Thoracic aorta (tissue), 2 donors: Measurements from ENCODE around the gene GPR108. TPM values are rescaled to one million over a fixed set of nuclear protein-coding genes. Genes with fewer than 3 reads are reported as not detected.

Source experiments
- ATAC-seq: fragments of 150-250 bp; one replicate; pipeline ENCODE4 v1.8.0; 2017; ENCODE audit warnings: low read depth; ENCODE audit not compliant: insufficient number of reproducible peaks, low FRiP score
- DNase-seq: peaks from one replicate; pipeline ENCODE4 v3.0.0-alpha.2; 2020; ENCODE audit warnings: low spot score
- H3K27ac ChIP-seq, 2 donors: fragments of 200-600 bp; sonication (generic); 1 replicate in 1 of 2; 2 replicates in 1 of 2; pipeline ENCODE4 v1.5.1; 2016; ENCODE audit warnings: mild to moderate bottlenecking in 2 of 2, moderate library complexity in 2 of 2
- H3K27me3 ChIP-seq: fragments of 200-600 bp; sonication (generic); replicated peaks from 2 replicates; pipeline ENCODE4 v1.6.0; 2016; ENCODE audit warnings: mild to moderate bottlenecking; ENCODE audit not compliant: insufficient read depth
- H3K36me3 ChIP-seq: fragments of 200-600 bp; sonication (generic); one replicate; pipeline ENCODE4 v1.5.1; 2016
- H3K4me1 ChIP-seq, 2 donors: fragments of 200-600 bp; sonication (generic); 1 replicate in 1 of 2; 2 replicates in 1 of 2; pipeline versions ENCODE4 v1.5.1 to v1.6.0; 2016; ENCODE audit warnings: low read depth in 2 of 2, mild to moderate bottlenecking in 1 of 2; ENCODE audit not compliant: control insufficient read depth in 1 of 2
- H3K4me3 ChIP-seq: fragments of 200-600 bp; sonication (generic); 2 replicates; pipeline ENCODE4 v1.5.1; 2016; ENCODE audit warnings: mild to moderate bottlenecking
- H3K9me3 ChIP-seq: fragments of 200-600 bp; sonication (generic); 2 replicates; pipeline ENCODE4 v1.5.1; 2016
- total RNA-seq, 2 donors: library from RNA; depleted of rRNA; stranded (reverse); fragments of >200 nt; gene quantifications; one replicate each; pipeline versions ENCODE4 v1.1.0 to v1.2.3, GENCODE V29; 2016
- TF ChIP-seq, protein P1 (sequence below): fragments of 200-600 bp; sonication (generic); IDR thresholded peaks from one replicate; pipeline ENCODE4 v1.5.1; 2019; ENCODE audit warnings: antibody characterized with exemption

Gene GPR108
- total RNA-seq, 2 donors from 2014 or later, result 32.2 to 84.2 TPM

GRCh38 chr19:6735181-6735911, 2.0 kb downstream of the GPR108 start:
- H3K36me3 ChIP-seq, result peaks cover 13% of the 10 kb centered on the region
- TF ChIP-seq, protein P1, sequence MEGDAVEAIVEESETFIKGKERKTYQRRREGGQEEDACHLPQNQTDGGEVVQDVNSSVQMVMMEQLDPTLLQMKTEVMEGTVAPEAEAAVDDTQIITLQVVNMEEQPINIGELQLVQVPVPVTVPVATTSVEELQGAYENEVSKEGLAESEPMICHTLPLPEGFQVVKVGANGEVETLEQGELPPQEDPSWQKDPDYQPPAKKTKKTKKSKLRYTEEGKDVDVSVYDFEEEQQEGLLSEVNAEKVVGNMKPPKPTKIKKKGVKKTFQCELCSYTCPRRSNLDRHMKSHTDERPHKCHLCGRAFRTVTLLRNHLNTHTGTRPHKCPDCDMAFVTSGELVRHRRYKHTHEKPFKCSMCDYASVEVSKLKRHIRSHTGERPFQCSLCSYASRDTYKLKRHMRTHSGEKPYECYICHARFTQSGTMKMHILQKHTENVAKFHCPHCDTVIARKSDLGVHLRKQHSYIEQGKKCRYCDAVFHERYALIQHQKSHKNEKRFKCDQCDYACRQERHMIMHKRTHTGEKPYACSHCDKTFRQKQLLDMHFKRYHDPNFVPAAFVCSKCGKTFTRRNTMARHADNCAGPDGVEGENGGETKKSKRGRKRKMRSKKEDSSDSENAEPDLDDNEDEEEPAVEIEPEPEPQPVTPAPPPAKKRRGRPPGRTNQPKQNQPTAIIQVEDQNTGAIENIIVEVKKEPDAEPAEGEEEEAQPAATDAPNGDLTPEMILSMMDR, result no peak
- no peaks in the 10 kb centered on the region for H3K9me3 ChIP-seq
- DNase-seq (no peak), ATAC-seq (no peak)
- H3K27ac ChIP-seq, result no peak overlapping the region
- H3K4me1 ChIP-seq, result peaks cover 21 to 34% of the 10 kb centered on the region in 2 donors
- no peaks in the 10 kb centered on the region for H3K27me3 ChIP-seq
- no peak overlapping the region for H3K4me3 ChIP-seq

- H3K27me3 ChIP-seq, result no peaks in the 10 kb centered on the region
- peaks cover 21 to 34% of the 10 kb centered on the region in 2 donors for H3K4me1 ChIP-seq
- H3K36me3 ChIP-seq, result peaks cover 13% of the 10 kb centered on the region
- DNase-seq (no peak), ATAC-seq (no peak)
- no peaks in the 10 kb centered on the region for H3K9me3 ChIP-seq
- H3K27ac ChIP-seq, result no peak overlapping the region
- H3K4me3 ChIP-seq, result no peak overlapping the region
- TF ChIP-seq, protein P1, result no peak
These were observed 3.2 kb downstream of the GPR108 start for GRCh38 chr19:6734096-6734696.

- H3K27ac ChIP-seq, result no peak overlapping the region
- DNase-seq (no peak), ATAC-seq (no peak)
- TF ChIP-seq, protein P1, result no peak
- no peaks in the 10 kb centered on the region for H3K27me3 ChIP-seq
- no peaks in the 10 kb centered on the region for H3K9me3 ChIP-seq
- no peak overlapping the region for H3K4me3 ChIP-seq
- H3K4me1 ChIP-seq, result peaks cover 14 to 27% of the 10 kb centered on the region in 2 donors
- H3K36me3 ChIP-seq, result peaks cover 13% of the 10 kb centered on the region
These were observed 3.9 kb downstream of the GPR108 start for GRCh38 chr19:6733338-6734095.

- H3K36me3 ChIP-seq, result peaks cover 13% of the 10 kb centered on the region
- ATAC-seq (no peak), DNase-seq (no peak)
- H3K4me3 ChIP-seq, result no peak overlapping the region
- no peaks in the 10 kb centered on the region for H3K9me3 ChIP-seq
- H3K27me3 ChIP-seq, result no peaks in the 10 kb centered on the region
- no peak overlapping the region for H3K27ac ChIP-seq
- TF ChIP-seq, protein P1, result no peak
- H3K4me1 ChIP-seq, result peaks cover 8 to 21% of the 10 kb centered on the region in 2 donors
These were observed 4.5 kb downstream of the GPR108 start for GRCh38 chr19:6732803-6733337.

- H3K27me3 ChIP-seq, result no peaks in the 10 kb centered on the region
- H3K27ac ChIP-seq, result no peak overlapping the region
- H3K4me1 ChIP-seq, result peaks cover 8 to 19% of the 10 kb centered on the region in 2 donors
- ATAC-seq, result no peak
- no peaks in the 10 kb centered on the region for H3K9me3 ChIP-seq
- H3K4me3 ChIP-seq, result no peak overlapping the region
- peaks cover 13% of the 10 kb centered on the region for H3K36me3 ChIP-seq
- no peak for DNase-seq
- TF ChIP-seq, protein P1, result no peak
These were observed 5.6 kb downstream of the GPR108 start for GRCh38 chr19:6731822-6732221.
